Measurements from ENCODE around the gene LTC4S. TPM values are rescaled to one million over a fixed set of nuclear protein-coding genes. Genes with fewer than 3 reads are reported as not detected.

The LTC4S gene
- total RNA-seq, 2 donors from 2014 or later: 19.7 to 20.3 TPM

DNA sequence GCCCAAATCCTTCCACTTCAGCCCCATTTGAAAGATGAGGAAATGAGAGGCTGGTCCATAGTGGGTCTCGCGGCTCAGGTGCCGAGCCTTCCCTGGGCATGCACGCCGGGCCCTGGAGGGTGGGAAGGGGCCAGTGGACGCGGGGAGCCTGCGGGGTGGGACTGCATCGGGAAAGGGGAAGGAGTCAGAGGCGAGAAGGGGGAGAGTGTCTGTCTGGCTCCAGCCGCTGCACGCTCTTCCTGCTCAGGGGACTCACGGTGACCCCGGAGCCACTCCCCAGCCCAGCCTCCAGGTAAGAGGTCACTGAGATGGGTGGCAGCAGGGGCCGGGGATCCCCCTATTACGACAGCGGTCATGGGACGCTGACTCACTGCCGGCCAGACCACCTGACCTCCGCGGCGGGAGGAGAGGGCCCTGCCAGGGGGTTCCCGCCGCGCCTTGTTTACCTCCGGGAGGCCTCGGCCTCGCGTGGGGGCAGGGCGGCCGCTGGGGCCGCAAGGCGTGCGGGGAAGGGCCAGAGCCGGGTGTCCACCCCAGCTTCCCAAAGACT, 25.0 kb downstream of the LTC4S start:
- peak; percentile 97 for DNase-seq (ENCODE audit: low spot score)
- intact Hi-C loops (cut with DNase I): no loop called here

DNA sequence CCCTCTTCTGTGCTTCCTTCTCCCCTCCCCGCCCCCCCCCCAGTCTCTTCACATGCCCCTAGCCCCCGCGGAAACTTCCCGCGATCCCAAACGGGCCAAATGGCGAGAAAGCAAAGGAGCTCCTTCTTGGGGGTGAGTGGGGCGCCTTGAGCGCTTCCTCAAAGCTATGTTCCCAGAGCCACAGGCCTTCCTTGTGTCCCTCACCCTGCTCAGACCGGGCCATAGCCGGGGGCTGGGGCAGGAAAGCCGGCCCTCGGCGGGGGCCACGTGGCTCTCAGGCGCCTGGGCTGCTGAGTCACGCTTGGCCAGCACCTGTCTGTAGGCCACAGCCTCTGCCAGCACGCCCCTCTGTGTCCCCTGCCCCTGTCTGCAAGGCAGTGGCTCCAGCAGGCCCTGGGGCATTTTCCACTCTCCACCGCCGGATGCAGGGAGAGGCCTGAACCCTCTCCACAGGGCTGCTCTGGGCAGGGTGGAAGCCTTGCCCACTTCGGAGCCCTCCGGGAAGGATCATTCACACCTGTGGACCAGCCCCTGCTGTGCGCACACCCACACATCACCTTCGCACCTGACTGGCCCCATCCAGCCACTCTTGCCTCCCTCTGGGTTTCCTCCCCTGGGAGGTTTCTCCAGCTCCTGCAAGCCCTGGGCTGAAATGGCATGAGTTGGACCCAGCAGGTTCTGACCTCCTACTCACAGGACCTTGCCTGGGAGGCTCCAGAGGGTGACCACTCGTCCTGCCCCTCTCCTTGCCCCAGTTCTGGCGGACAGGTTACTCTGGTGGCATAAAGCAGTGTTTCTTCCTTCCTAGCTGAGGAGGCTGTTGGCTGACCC, 25.7 kb downstream of the LTC4S start:
- peak; percentile 91 for DNase-seq (ENCODE audit: low spot score)
- intact Hi-C loops (cut with DNase I): loop anchor here in 1 of 2 donors (2.0 kb wide), 1 partner anchor 13 kb away; the partner anchor contains the start of gene MGAT4B

DNA sequence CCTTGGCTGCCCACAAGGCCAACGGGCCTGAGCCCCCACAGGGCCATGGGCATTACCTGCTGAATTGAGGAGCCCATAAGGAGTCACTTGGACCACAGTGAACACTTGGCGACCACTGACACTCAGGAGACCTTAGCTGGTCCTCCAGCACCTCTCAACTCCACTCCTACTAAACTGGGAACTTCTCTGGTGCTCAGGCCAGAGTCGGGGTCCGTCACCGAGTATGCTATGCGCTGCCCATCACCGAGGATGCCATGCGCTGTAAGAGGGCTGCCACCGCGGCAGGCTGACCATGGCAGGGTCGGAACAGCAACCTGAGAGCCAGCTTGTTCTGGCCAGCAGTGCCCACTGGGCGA, 26.3 kb downstream of the LTC4S start:
- intact Hi-C loops (cut with DNase I): loop anchor here in 1 of 2 donors (2.0 kb wide), 1 partner anchor 13 kb away; the partner anchor contains the start of gene MGAT4B
- DNase-seq (ENCODE audit: low spot score): no peak

DNA sequence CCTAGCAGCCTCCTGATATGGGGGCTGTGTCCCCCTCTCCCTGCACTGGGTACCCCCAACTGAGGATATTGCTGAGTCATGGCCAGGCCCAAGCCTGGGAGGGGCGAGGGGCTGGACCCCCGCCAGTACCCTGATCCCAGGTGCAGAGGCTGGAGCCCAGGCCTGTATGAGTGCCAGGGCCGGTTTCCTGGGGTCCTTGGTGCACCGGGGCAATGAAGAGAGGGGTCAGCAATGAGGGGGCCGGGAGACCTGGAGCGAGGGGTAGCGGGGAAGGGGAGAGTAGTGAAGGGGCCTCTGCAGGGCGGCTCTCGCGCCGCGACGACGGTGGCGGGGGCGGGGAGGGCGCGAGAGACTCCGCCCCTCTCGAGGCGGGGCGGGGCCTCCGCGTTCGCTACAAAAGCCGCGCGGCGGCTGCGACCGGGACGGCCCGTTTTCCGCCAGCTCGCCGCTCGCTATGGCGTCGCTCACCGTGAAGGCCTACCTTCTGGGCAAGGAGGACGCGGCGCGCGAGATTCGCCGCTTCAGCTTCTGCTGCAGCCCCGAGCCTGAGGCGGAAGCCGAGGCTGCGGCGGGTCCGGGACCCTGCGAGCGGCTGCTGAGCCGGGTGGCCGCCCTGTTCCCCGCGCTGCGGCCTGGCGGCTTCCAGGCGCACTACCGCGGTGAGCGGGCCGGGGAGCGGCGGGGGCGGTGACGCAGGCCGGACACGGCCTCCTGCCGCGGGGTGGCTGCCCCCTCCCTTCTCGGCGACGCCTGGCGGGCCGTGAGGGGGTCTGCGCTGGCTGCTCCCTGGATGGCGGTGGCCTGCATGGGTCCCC, 26.9 kb downstream of the LTC4S start, which contains the start of gene SQSTM1:
SQSTM1 (plus strand) TSS at position 423 of the 815 bp plus-strand sequence; CDS start at position 455, 32 bp downstream.
- intact Hi-C loops (cut with DNase I): loop anchor here in 1 of 2 donors (2.0 kb wide), 1 partner anchor 14 kb away; the partner anchor contains the start of gene MGAT4B
- DNase-seq (ENCODE audit: low spot score): peak; percentile 96

DNA sequence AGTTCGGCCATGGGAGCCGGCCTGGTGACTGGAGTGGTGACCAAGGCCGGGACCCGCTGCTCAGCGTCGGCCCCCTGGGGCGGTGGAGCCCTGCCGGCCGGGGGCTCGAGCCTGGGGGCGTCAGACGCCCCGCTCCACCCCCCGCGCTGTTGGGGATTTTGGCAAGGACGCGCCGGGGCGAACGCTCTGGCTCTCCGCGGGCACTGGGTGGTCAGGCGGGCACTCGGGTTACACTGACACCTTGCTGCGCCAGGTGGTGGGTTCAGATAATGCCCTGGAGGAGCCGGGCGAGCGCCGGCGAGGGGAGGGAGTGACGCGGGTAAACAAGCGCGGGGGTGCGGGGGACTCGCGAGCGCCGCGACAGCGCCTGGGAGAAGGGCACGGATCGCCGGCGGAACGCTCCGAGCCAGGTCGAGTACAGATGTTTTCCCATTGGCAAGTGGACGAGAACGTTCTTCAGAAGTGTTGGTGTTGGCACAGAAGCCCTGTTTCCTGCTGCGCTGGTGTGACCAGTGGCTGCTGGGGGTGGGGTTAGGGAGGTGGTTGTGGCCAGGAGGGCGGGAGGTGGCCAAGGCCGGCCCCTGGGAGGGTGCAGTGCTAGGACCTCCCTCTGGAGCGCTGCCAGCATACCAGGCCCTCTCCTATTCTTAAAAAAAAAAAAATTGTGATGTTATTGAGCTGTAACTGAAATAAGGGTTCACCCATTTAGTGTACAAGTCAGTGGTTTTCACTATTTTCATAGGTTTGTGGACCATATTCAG, 27.7 kb downstream of the LTC4S start:
- intact Hi-C loops (cut with DNase I): loop anchor here in 1 of 2 donors (2.0 kb wide), 1 partner anchor 15 kb away; the partner anchor contains the start of gene MGAT4B
- peak; percentile 99 for DNase-seq (ENCODE audit: low spot score)

DNA sequence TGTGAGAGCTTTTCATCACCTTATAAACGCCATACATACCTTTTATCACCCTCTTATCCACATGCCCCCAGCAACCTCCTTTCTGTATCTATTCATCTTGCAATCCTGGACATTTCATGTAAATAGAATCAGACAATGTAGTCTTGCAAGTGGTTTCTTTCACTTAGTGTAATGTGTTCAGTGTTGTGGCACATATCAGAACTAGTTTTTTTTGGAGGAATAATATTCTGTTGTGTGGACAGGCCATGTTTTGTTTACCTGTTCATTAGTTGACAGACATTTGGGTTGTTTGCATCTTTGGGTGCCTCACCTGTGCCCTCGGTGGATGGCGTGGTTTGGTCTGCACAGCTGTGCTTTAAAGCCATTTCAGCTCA, 28.3 kb downstream of the LTC4S start:
- DNase-seq (ENCODE audit: low spot score): no peak
- intact Hi-C loops (cut with DNase I): no loop called here

DNA sequence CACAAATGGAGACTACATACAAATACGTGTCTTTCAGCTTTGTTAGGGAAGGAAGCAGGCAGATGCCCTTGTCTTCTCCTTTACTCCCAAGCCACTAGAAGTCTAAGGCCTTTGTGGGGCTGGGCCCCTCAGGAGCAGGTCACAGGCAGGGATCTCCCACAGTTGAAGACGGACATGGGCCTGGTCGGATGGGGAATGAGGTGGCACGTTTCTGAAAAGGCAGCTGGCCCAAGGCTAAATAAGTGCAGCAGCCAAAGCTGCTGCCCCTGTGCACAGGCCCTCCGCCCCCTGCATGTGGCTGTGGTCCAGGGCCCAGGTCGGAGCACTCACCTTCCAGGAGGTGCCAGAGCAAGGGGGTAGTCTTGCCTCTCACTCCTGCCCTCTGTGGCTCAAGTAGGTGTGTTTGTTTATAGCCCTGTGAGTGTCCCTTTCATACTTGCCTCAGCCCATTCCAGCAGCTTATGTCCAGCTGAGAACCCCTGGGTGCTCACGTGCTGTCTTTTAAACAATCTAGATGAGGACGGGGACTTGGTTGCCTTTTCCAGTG, 28.7 kb downstream of the LTC4S start:
- intact Hi-C loops (cut with DNase I): no loop called here

DNA sequence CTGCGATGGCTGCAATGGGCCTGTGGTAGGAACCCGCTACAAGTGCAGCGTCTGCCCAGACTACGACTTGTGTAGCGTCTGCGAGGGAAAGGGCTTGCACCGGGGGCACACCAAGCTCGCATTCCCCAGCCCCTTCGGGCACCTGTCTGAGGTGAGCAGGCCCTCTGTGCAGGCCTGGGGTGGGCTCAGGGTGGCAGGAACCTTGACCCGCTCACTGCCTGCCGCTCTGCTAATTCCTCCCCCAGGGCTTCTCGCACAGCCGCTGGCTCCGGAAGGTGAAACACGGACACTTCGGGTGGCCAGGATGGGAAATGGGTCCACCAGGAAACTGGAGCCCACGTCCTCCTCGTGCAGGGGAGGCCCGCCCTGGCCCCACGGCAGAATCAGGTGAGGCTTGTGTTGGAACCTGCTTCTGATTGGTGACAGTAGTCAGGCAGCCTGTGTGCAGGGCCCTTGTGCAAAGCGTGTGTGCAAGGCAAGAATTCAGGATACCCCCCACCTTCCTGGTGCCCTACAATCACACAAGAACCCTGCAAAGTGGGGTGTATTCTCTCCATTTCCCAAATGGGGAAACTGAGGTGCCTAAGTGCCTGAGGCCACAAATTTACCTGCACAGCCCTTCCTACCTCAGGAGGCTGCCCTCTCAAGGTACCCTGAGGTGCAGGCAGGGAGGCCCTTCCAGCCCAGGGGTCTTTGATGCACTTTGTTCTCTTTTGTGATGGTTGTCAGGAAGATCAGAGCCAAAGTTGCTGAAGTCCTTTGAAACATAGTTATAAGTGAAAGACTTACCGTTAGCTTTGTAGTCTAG, 30.4 kb downstream of the LTC4S start:
- intact Hi-C loops (cut with DNase I): no loop called here
- DNase-seq (ENCODE audit: low spot score): no peak

More for the DNA sequence above, 28.7 kb downstream of the LTC4S start:
- DNase-seq (ENCODE audit: low spot score): no peak

DNA sequence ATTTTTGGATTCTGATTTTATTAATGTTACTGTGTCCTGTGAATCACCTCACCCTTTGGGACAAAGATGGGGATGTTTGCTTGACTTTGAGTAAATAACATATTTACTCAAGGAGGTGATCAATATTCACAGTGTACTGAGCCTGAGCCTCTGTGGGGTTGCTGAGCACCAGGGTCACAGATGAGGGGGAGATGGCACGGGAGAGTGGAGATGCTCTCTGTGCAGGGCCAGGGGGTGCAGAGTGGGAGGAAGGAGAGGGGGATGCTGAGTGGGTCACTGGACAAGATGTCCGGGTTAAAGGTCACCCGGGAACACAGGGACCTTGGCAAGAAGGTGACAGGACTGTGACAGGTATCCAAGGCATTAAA, 30.9 kb downstream of the LTC4S start:
- DNase-seq (ENCODE audit: low spot score): no peak
- intact Hi-C loops (cut with DNase I): no loop called here

DNA sequence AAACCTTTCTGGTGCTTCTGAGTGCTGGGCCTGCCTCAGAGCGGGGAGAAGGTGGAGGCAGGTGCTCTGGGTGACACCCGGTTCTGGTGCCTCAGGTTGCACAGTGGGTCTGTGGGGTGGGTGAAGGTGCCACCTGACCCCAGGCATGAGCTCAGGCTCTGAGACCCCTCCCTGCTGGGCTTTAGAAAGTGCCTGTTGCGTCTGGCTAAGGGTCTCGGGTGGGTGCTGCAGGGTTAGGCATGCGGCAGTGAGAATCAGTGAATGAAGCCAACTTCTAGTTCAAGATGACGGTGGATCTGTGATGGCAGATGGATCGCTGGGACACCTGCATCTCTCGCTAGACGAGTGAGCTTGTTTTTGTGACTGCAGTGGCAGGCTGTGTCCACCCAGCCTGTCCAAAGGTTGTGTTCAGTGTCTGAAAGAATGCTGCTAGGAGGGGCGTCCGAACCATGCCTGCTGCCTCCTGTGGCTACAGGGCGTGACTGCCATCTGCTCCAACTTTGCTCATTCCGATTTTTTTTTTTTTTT, 31.9 kb downstream of the LTC4S start:
- no peak for DNase-seq (ENCODE audit: low spot score)
- intact Hi-C loops (cut with DNase I): no loop called here

DNA sequence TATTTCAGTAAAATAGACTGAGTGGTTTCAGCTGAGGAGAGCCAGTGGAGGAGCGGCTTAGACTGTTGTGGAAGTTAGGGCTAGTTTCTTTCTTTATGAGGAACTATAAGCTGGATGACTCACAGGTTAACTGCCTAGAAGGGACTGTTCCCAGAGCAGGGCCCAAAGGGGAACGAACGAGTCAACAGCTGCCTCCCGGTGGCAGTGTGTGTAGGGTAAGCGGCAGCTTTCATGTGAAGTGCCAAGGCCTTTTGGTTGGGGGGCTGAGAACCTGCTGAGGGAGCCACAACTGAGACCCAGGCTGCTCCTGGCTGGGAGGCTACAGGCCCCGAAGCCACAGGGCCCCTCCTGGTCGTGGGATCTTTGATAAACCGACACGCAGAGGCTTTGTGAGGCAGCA, 33.9 kb downstream of the LTC4S start:
- DNase-seq (ENCODE audit: low spot score): peak; percentile 85
- intact Hi-C loops (cut with DNase I): no loop called here

DNA sequence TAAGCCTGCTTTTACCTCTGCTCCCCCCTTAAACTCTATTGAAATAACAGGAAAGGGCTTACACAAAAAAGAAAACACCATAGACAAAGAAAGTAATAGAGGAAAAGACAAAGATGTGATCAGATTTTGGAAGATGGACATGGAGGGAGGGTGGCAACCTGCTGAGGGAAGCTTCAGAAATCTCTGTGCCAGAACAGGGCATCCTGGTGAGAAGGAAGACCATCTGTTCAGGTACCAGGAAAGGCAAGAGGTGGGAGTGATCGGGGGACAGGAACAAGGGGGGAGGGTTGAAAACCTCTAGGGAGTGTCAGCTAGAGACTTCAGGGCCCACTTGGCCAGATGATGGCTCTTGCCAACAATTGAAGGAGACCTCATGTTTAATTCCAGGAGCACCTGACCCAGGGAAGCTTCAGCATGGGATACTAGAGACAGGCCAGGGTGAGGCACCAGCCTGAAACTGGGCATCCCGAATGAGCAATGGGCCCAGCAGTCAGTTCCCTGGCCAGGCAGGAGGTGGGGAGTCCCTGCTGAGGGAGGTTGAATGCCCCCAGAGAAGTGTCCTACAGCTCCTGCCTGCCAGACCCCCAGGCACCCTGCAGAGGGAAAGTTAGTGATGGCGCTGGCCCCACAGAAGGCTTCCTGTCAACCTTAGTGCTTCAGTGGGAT, 35.1 kb downstream of the LTC4S start:
- intact Hi-C loops (cut with DNase I): no loop called here
- peak; percentile 53 for DNase-seq (ENCODE audit: low spot score)

DNA sequence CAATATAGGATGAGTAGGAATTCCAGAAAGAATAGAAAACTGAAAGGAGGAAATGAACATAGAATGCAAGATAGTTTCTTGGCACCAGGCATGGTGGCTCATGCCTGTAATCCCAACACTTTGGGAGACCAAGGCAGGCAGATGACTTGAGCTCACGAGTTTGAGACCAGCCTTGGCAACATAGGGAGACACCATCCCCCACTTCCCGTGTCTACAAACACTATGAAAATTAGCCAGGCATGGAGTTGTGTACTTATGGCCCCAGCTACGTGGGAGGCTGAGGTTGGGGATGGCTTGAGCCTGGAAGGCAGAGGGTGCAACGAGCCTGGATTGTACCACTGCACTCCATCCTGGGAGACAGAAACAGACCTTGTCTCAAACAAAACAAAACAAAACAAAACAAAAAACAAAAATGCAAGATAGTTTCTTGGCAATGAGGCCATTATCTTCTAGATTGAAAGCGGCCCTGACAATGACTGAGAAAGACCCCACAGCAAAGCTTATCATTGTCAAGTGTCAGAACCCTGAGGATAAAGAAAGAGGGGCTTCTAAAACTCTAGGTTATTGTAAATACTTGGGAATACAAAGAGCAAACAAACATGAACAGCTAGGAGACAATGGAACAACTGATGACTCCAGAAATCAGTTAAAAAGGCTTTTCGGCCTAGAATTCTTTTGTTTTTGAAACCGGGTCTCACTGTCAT, 36.1 kb downstream of the LTC4S start:
- intact Hi-C loops (cut with DNase I): no loop called here
- DNase-seq (ENCODE audit: low spot score): no peak

DNA sequence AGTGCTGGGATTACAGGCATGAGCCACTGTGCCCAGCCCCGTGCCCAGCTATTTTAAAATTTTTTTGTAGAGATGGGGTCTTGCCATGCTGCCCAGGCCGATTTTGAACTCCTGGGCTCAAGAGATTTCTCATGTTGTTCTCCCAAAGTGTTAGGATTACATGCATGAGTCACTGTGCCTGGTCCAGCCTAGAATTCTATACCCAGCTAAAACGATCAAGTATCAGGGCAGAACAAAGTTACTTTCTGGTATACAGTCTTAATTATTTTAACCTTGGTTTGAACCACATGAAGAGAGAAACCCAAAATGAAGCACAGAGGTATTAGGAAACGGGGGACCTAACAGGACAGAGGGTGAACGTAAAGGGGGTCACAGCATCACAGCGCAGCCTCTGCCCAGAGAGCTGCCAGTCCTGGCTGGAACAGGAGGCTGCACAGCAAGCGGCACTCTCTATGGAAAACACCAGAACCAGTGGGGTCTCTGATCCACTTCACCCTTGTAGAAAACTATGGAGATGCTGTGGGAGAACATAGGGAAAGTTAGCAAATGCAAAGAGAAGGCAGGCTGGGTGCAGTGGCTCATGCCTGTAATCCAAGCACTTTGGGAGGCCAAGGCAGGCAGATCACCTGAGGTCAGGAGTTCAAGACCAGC, 37.2 kb downstream of the LTC4S start:
- intact Hi-C loops (cut with DNase I): no loop called here

DNA sequence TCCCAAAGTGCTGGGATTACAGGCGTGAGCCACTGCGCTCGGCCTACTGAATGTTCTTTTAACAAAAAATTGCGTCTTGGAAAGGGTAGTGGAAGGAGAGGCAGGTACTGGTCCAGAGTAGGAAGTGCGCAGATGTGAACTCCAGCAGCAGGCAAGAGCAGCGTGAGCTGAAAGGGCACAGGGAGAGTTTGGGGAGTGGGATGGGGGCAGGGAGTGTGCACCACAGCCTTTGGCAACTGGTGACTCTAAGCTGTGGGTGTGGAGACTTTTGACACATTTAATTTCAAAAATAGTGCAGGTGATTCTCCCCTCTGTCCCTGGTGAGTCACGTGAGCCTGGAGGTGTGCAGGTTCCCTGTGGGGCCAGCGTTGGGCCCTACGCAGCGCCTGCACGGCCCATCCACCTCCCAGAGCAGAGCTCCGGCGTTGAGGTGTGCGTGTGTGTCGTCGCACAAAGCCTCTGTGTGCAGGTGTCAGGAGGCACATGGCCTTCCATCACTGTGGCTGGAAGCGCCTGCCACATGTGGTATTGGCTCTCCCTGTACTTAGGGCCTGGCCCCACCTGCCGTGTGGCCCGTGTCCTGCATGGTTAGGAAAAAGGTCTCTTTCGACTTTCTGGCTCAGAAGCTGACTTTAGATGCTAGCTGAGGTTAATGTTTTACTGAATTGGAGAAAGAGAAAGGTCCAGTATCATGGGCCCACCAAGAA, 38.4 kb downstream of the LTC4S start:
- peak; percentile 34 for DNase-seq (ENCODE audit: low spot score)
- intact Hi-C loops (cut with DNase I): no loop called here

More for the DNA sequence above, 37.2 kb downstream of the LTC4S start:
- no peak for DNase-seq (ENCODE audit: low spot score)
